Uterus (tissue), 4 donors: ENCODE measurements around the gene MTMR2. TPM values are rescaled to one million over a fixed set of nuclear protein-coding genes. Genes with fewer than 3 reads are reported as not detected.
"Not testable (repeated sequence)": the region's sequence is repeated elsewhere in the genome, so short reads cannot be mapped to it uniquely, and the experiment has no call there.

Experiments
- DNase-seq, 2 donors: peaks; one replicate each; pipeline ENCODE4 v3.0.0-alpha.2; 2019 to 2020
- H3K27ac ChIP-seq, 2 donors: fragments of 200-600 bp; sonication (generic); 1 replicate in 1 of 2; 2 replicates in 1 of 2; pipeline ENCODE4 v1.5.1; 2016 to 2018
- H3K27me3 ChIP-seq, 2 donors: fragments of 200-600 bp; sonication (generic); one replicate each; pipeline ENCODE4 v1.5.1; 2018 to 2019; ENCODE audit warnings: control low read depth in 1 of 2
- H3K36me3 ChIP-seq, 2 donors: fragments of 200-600 bp; sonication (generic); one replicate each; pipeline ENCODE4 v1.5.1; 2019; ENCODE audit warnings: control low read depth in 1 of 2
- H3K4me1 ChIP-seq, 2 donors: fragments of 200-600 bp; sonication (generic); one replicate each; pipeline ENCODE4 v1.5.1; 2018 to 2019; ENCODE audit warnings: control low read depth in 1 of 2
- H3K4me3 ChIP-seq, 2 donors: fragments of 200-600 bp; sonication (generic); 1 replicate in 1 of 2; 2 replicates in 1 of 2; pipeline ENCODE4 v1.5.1; 2018 to 2019; ENCODE audit warnings: mild to moderate bottlenecking in 1 of 2
- H3K9me3 ChIP-seq, 2 donors: fragments of 200-600 bp; sonication (generic); one replicate each; pipeline ENCODE4 v1.5.1; 2019; ENCODE audit warnings: control low read depth in 1 of 2
- POLR2A ChIP-seq, 2 donors: fragments of 450-650 bp; IDR thresholded peaks; one replicate each; pipeline ENCODE4 v1.6.1; 2016; ENCODE audit warnings: antibody characterized with exemption in 2 of 2, mild to moderate bottlenecking in 1 of 2, moderate library complexity in 1 of 2
- intact Hi-C: fragments of 100-400 bp; cut with DNase I; formaldehyde crosslinking; loops from one replicate; pipeline ENCODE4 v1.15.1; 2023; ENCODE audit warnings: low total_unique reads
- total RNA-seq, 4 donors: library from RNA; depleted of rRNA in 3 of 4; stranded (reverse); fragments of >200 nt in 3 of 4; gene quantifications; one replicate each; pipeline versions ENCODE4 v1.1.0 to v1.2.4, GENCODE V29; 2014 to 2023
- TF ChIP-seq, protein P1 (sequence below), 4 experiments: fragments of 200-600 bp in 2 of 4; fragments of 450-650 bp in 2 of 4; sonication (generic) in 2 of 4; IDR thresholded peaks; one replicate each; pipeline ENCODE4 v1.5.1; 2016 to 2019; ENCODE audit warnings: antibody characterized with exemption in 4 of 4, mild to moderate bottlenecking in 2 of 4, moderate library complexity in 1 of 4
- donor health status: DM: yes; HTN: yes; CAD: no.

MTMR2 gene
- total RNA-seq, 4 donors from 2014 or later = 10.9 to 45.5 (median 21.6) TPM

- no peak for DNase-seq
- intact Hi-C loops = no loop called here
Observed at GRCh38 chr11:95877291-95877690, 46.6 kb downstream of the MTMR2 start.

DNA sequence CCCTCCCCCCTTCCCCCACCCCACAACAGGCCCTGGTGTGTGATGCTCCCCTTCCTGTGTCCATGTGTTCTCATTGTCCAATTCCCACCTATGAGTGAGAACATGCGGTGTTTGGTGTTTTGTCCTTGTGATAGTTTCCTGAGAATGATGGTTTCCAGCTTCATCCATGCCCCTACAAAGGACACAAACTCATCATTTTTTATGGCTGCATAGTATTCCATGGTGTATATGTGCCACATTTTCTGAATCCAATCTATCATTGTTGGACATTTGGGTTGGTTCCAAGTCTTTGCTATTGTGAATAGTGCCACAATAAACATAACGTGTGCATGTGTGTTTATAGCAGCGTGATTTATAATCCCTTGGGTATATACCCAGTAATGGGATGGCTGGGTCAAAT is 53.0 kb downstream of the MTMR2 start:
- intact Hi-C loops, H3K4me1 ChIP-seq, DNase-seq, H3K9me3 ChIP-seq, H3K36me3 ChIP-seq, H3K4me3 ChIP-seq, H3K27me3 ChIP-seq, H3K27ac ChIP-seq: not testable (repeated sequence)

More at GRCh38 chr11:95877291-95877690, 46.6 kb downstream of the MTMR2 start:
- H3K36me3 ChIP-seq = no peaks in the 10 kb centered on the region
- no peak overlapping the region for H3K4me3 ChIP-seq
- no peak overlapping the region for H3K27ac ChIP-seq
- H3K9me3 ChIP-seq = no peaks in the 10 kb centered on the region
- no peaks in the 10 kb centered on the region for H3K4me1 ChIP-seq
- no peaks in the 10 kb centered on the region for H3K27me3 ChIP-seq
- TF ChIP-seq POLR2A (IDR thresholded peaks at IDR 0.05) = no peak
- TF ChIP-seq, protein P1, sequence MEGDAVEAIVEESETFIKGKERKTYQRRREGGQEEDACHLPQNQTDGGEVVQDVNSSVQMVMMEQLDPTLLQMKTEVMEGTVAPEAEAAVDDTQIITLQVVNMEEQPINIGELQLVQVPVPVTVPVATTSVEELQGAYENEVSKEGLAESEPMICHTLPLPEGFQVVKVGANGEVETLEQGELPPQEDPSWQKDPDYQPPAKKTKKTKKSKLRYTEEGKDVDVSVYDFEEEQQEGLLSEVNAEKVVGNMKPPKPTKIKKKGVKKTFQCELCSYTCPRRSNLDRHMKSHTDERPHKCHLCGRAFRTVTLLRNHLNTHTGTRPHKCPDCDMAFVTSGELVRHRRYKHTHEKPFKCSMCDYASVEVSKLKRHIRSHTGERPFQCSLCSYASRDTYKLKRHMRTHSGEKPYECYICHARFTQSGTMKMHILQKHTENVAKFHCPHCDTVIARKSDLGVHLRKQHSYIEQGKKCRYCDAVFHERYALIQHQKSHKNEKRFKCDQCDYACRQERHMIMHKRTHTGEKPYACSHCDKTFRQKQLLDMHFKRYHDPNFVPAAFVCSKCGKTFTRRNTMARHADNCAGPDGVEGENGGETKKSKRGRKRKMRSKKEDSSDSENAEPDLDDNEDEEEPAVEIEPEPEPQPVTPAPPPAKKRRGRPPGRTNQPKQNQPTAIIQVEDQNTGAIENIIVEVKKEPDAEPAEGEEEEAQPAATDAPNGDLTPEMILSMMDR (IDR thresholded peaks at IDR 0.05) = no peak

- Histone ChIP-seq H3K27me3 (no peaks in the 10 kb centered on the region), H3K9me3 (no peaks in the 10 kb centered on the region), H3K4me3 (no peak overlapping the region), H3K36me3 (no peaks in the 10 kb centered on the region), H3K4me1 (no peaks in the 10 kb centered on the region), H3K27ac (no peak overlapping the region)
- no peak for DNase-seq
- intact Hi-C loops = no loop called here
- TF ChIP-seq, protein P1 (IDR thresholded peaks at IDR 0.05) = no peak
- no peak for TF ChIP-seq POLR2A (IDR thresholded peaks at IDR 0.05)
Observed at GRCh38 chr11:95867105-95867504, 56.8 kb downstream of the MTMR2 start.

- TF ChIP-seq, protein P1 (IDR thresholded peaks at IDR 0.05) = no peak
- no peak for TF ChIP-seq POLR2A (IDR thresholded peaks at IDR 0.05)
- no peak overlapping the region for H3K27ac ChIP-seq
- intact Hi-C loops = no loop called here
Observed at GRCh38 chr11:95863486-95864140, 60.3 kb downstream of the MTMR2 start.

DNA sequence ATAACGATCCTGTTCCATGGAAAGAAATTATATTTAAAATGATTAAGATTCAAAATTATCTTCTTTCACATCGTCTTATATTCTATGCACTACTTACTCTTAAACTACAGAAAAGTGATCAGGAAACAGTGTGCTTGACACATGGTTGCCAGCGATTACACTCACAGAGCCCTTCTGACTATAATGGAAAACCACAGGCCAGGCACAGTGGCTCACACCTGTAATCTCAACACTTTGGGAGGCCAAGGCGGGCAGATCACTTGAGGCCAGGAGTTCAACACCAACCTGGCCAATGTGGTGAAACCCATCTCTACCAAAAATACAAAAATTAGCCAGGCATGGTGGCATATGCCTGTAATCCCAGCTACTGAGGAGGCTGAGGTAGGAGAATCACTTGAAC is 63.9 kb downstream of the MTMR2 start:
- H3K4me1 ChIP-seq, H3K36me3 ChIP-seq, H3K27me3 ChIP-seq, intact Hi-C loops, H3K4me3 ChIP-seq, H3K9me3 ChIP-seq, DNase-seq, H3K27ac ChIP-seq: not testable (repeated sequence)

More at GRCh38 chr11:95863486-95864140, 60.3 kb downstream of the MTMR2 start:
- H3K9me3 ChIP-seq = no peaks in the 10 kb centered on the region
- H3K36me3 ChIP-seq = no peaks in the 10 kb centered on the region
- H3K27me3 ChIP-seq = no peaks in the 10 kb centered on the region
- no peaks in the 10 kb centered on the region for H3K4me1 ChIP-seq
- no peak for DNase-seq
- no peak overlapping the region for H3K4me3 ChIP-seq

DNA sequence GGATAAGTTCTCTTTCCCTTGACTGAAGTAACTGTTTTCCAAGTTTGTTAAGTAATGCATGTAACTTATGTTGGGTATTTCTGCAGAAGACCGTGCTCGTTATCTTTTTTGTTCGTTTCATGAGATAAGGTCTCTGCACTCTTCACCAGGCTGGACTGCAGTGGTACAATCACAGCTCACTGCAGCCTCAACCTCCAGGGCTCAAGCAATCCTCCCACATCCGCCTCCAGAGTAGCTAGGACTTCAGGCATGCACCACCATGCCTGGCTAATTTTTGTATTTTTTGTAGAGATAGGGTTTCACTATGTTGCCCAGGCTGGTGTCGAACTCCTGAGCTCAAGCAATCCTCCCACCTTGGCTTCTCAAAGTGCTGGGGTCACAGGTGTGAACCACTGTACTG is 69.5 kb downstream of the MTMR2 start:
- intact Hi-C loops, H3K36me3 ChIP-seq, H3K27me3 ChIP-seq, H3K27ac ChIP-seq, H3K9me3 ChIP-seq, H3K4me1 ChIP-seq, DNase-seq, H3K4me3 ChIP-seq: not testable (repeated sequence)

DNA sequence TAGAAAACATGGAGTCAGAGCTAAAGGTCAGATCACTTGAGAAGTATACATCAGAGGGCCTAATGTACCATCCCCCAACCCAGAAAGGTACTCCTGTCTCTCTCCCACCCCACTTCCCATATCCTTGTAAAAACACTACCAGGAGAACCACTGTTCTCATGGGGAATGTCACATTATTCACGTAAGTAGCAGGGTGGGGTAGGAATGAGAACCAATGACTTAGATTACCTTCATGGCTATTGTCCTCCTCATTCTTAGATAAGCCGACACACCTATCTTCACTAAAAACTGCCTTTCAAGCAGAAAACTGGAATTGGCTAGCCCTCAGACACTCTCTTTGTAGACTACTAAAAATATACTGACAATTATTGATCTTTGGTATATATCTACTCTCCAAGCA is 70.0 kb downstream of the MTMR2 start:
- intact Hi-C loops = no loop called here
- Histone ChIP-seq H3K36me3 (no peaks in the 10 kb centered on the region), H3K27ac (no peak overlapping the region), H3K9me3 (no peaks in the 10 kb centered on the region), H3K4me1 (no peaks in the 10 kb centered on the region), H3K27me3 (no peaks in the 10 kb centered on the region), H3K4me3 (no peak overlapping the region)
- TF ChIP-seq, protein P1 (IDR thresholded peaks at IDR 0.05) = no peak
- TF ChIP-seq POLR2A (IDR thresholded peaks at IDR 0.05) = no peak
- no peak for DNase-seq
